HCT116 (cell line): ENCODE data around the gene RUNX2. TPM values are rescaled to one million over a fixed set of nuclear protein-coding genes. Genes with fewer than 3 reads are reported as not detected.

Experiments used
- ATAC-seq: fragments of 200-7000 bp; cut with Tn5 transposase; 2 replicates; pipeline ENCODE4 v1.9.1; 2020; ENCODE audit warnings: mild to moderate bottlenecking, moderate library complexity
- BruUV-seq: library from RNA; stranded (reverse); fragments of 400-500 nt; replicated peaks from 2 replicates; lab custom pipeline; 2021; lab: Mats Ljungman, UMichigan
- CTCF ChIA-PET: fragments of 300-600 bp; sonication (Branson Sonifier 250); formaldehyde crosslinking; loops from one replicate; lab custom pipeline; 2021; ENCODE audit warnings: antibody characterized with exemption; lab: Charles Lee
- POLR2A ChIA-PET: fragments of 300-600, 350-600 bp; sonication (Branson Sonifier 250); formaldehyde crosslinking; loops from one replicate; lab custom pipeline; 2021; ENCODE audit warnings: antibody characterized with exemption; lab: Charles Lee
- RAD21 ChIA-PET, 2 experiments: fragments of 300-600 bp; sonication (Branson Sonifier 250); formaldehyde crosslinking; loops; one replicate each; lab custom pipeline; 2023; ENCODE audit warnings: low total read pairs in 2 of 2; ENCODE audit not compliant: uncharacterized antibody in 2 of 2, unreplicated experiment in 2 of 2, low non-redundant PET in 1 of 2; lab: Charles Lee
- DNase-seq: peaks from one replicate; pipeline ENCODE4 v3.0.0-alpha.2; 2010; ENCODE audit warnings: low read depth, low spot score
- H2AFZ ChIP-seq: fragments of 200-600 bp; shearing (Covaris generic), sonication (generic); 2 replicates; pipeline ENCODE4 v1.6.1; 2017; ENCODE audit warnings: low read depth, mixed run types, mixed read lengths, antibody characterized with exemption, low read length; ENCODE audit not compliant: poor library complexity, severe bottlenecking
- H3K27ac ChIP-seq: 2 replicates; pipeline ENCODE4 v1.5.1; 2012; ENCODE audit warnings: low read depth, low read length
- H3K27me3 ChIP-seq: fragments of 200-600 bp; sonication (generic); 2 replicates; pipeline ENCODE4 v1.6.1; 2016; ENCODE audit warnings: mixed run types, low read length, mixed read lengths; ENCODE audit not compliant: insufficient read depth
- H3K36me3 ChIP-seq, 2 experiments: fragments of 200-500 bp in 1 of 2; fragments of 200-600 bp in 1 of 2; sonication (Bioruptor generic) in 1 of 2; sonication (generic) in 1 of 2; 2 replicates each; pipeline versions ENCODE4 v1.5.1 to v1.6.1; 2014 to 2016; ENCODE audit warnings: low read length in 2 of 2, inconsistent platforms in 1 of 2, mixed read lengths in 1 of 2, mixed run types in 1 of 2; ENCODE audit not compliant: insufficient read depth in 2 of 2, control insufficient read depth in 1 of 2
- H3K4me1 ChIP-seq, 2 experiments: fragments of 200-600 bp in 1 of 2; sonication (generic) in 1 of 2; 2 replicates each; pipeline versions ENCODE4 v1.5.1 to v1.6.1; 2012 to 2017; ENCODE audit warnings: low read length in 2 of 2, inconsistent platforms in 1 of 2, mild to moderate bottlenecking in 1 of 2, mixed read lengths in 1 of 2, mixed run types in 1 of 2, moderate library complexity in 1 of 2; ENCODE audit not compliant: insufficient read depth in 2 of 2, control insufficient read depth in 1 of 2
- H3K4me2 ChIP-seq: fragments of 200-600 bp; sonication (generic); 2 replicates; pipeline ENCODE4 v1.6.1; 2017; ENCODE audit warnings: mixed run types, low read length, mixed read lengths
- H3K4me3 ChIP-seq, 2 experiments: fragments of 200-600 bp in 1 of 2; sonication (generic) in 1 of 2; replicated peaks in 1 of 2; 2 replicates each; pipeline ENCODE4 v1.5.1; 2011 to 2016; ENCODE audit warnings: low read length in 2 of 2, control low read depth in 1 of 2, low read depth in 1 of 2, mild to moderate bottlenecking in 1 of 2, mixed read lengths in 1 of 2, mixed run types in 1 of 2
- H3K79me2 ChIP-seq: fragments of 200-600 bp; sonication (generic); 2 replicates; pipeline ENCODE4 v1.6.1; 2017; ENCODE audit warnings: mild to moderate bottlenecking, mixed run types, low read length, moderate library complexity, mixed read lengths; ENCODE audit not compliant: insufficient read depth
- H3K9ac ChIP-seq: fragments of 200-600 bp; sonication (generic); 2 replicates; pipeline ENCODE4 v1.6.1; 2016; ENCODE audit warnings: low read length, mixed read lengths
- H3K9me2 ChIP-seq: fragments of 200-600 bp; sonication (generic), shearing (Covaris generic); 2 replicates; pipeline ENCODE4 v1.6.1; 2017; ENCODE audit warnings: mixed run types, mild to moderate bottlenecking, moderate library complexity; ENCODE audit not compliant: insufficient read depth
- H3K9me3 ChIP-seq, 2 experiments: fragments of 200-500 bp in 1 of 2; fragments of 200-600 bp in 1 of 2; sonication (Bioruptor generic) in 1 of 2; sonication (generic) in 1 of 2; 2 replicates each; pipeline ENCODE4 v1.6.1; 2014 to 2017; ENCODE audit warnings: low read length in 2 of 2, mixed read lengths in 2 of 2, inconsistent platforms in 1 of 2, low read depth in 1 of 2, mild to moderate bottlenecking in 1 of 2, mixed run types in 1 of 2, moderate library complexity in 1 of 2; ENCODE audit not compliant: control insufficient read depth in 1 of 2, insufficient read depth in 1 of 2
- H4K20me1 ChIP-seq: fragments of 200-600 bp; sonication (generic), shearing (Covaris generic); 2 replicates; pipeline ENCODE4 v1.6.1; 2017; ENCODE audit warnings: mixed run types, mild to moderate bottlenecking, moderate library complexity; ENCODE audit not compliant: insufficient read depth
- CBX3 ChIP-seq: IDR thresholded peaks from 2 replicates; pipeline ENCODE4 v1.6.1; 2012; ENCODE audit warnings: low read depth
- TCF7L2 ChIP-seq: IDR thresholded peaks from 2 replicates; pipeline ENCODE4 v1.7.0; 2011; ENCODE audit warnings: borderline replicate concordance, inconsistent platforms; ENCODE audit not compliant: insufficient read depth, insufficient read length; ENCODE audit errors: extremely low read depth
- ZNF274 ChIP-seq: fragments of 200-500 bp; sonication (Bioruptor generic); IDR thresholded peaks from 2 replicates; pipeline ENCODE4 v1.6.1; 2014; ENCODE audit warnings: mild to moderate bottlenecking, low read depth, low read length, inconsistent platforms
- intact Hi-C: fragments of 100-400 bp; cut with micrococcal nuclease; formaldehyde crosslinking; loops from 2 replicates; pipeline ENCODE4 v1.10.0; 2022
- total RNA-seq: library from RNA; stranded (reverse); gene quantifications from one replicate; pipeline ENCODE4 v1.2.1, GENCODE V29; 2021; ENCODE audit not compliant: unreplicated experiment

Gene RUNX2
- total RNA-seq, 1 experiment from 2014 or later = 1.1 TPM

- no peak for TF ChIP-seq CBX3
- H3K9me3 ChIP-seq = no peaks in the 10 kb centered on the region
- BruUV-seq = no TSS peak
- ATAC-seq (no peak), DNase-seq (no peak)
- intact Hi-C loops = loop anchor here (10.0 kb wide), 1 partner anchor 958 kb away; no protein-coding TSS in a partner anchor
- no peak overlapping the region for H3K27ac ChIP-seq
- H3K4me3 ChIP-seq = no peak overlapping the region
- no peaks in the 10 kb centered on the region for H3K36me3 ChIP-seq
- no peaks in the 10 kb centered on the region for H3K79me2 ChIP-seq
- no peaks in the 10 kb centered on the region for H3K27me3 ChIP-seq
- no peak overlapping the region for H2AFZ ChIP-seq
- H3K4me1 ChIP-seq = peaks cover 25 to 28% of the 10 kb centered on the region in 2 experiments; a peak in 3 of 4 replicates
- ChIA-PET POLR2A (no interaction called here), CTCF (no interaction called here), RAD21 (no interaction called here)
- H3K4me2 ChIP-seq = no peak overlapping the region
- no peaks in the 10 kb centered on the region for H3K9me2 ChIP-seq
- H4K20me1 ChIP-seq = no peaks in the 10 kb centered on the region
- no peak overlapping the region for H3K9ac ChIP-seq
Measured at GRCh38 chr6:45432977-45433376, 104.8 kb downstream of the RUNX2 start.

GRCh38 chr6:45433533-45434380, 105.6 kb downstream of the RUNX2 start:
- ChIA-PET RAD21 (no interaction called here), POLR2A (no interaction called here), CTCF (interaction anchor here (0.7 kb wide), 1 partner anchor 264 kb away, joined by 3 read pairs; no protein-coding TSS in a partner anchor)
- peaks cover 33 to 34% of the 10 kb centered on the region in 2 experiments for H3K4me1 ChIP-seq
- no peaks in the 10 kb centered on the region for H4K20me1 ChIP-seq
- no TSS peak for BruUV-seq
- H3K4me3 ChIP-seq = no peak overlapping the region
- H3K36me3 ChIP-seq = no peaks in the 10 kb centered on the region
- no peaks in the 10 kb centered on the region for H3K9me3 ChIP-seq
- H3K9ac ChIP-seq = no peak overlapping the region
- no peak for TF ChIP-seq ZNF274
- peak; percentile 91 for TF ChIP-seq TCF7L2
- TF ChIP-seq, all 23 proteins: peak for 1
- Histone ChIP-seq H2AFZ (peak overlapping the region; percentile 33), H3K27ac (no peak overlapping the region), H3K4me2 (no peak overlapping the region; the same call in 1 of the 2 replicates), H3K27me3 (no peaks in the 10 kb centered on the region), H3K79me2 (no peaks in the 10 kb centered on the region), H3K9me2 (no peaks in the 10 kb centered on the region)
- ATAC-seq = no peak
- intact Hi-C loops = loop anchor here (10.0 kb wide), 1 partner anchor 959 kb away; no protein-coding TSS in a partner anchor
- no peak for DNase-seq
